Skeletal muscle satellite cell (primary cell): ENCODE measurements around the gene PSMA7.

ENCODE experiments used
- H3K27me3 ChIP-seq: 2 replicates; pipeline ENCODE4 v1.7.0; 2013; ENCODE audit warnings: low read length; ENCODE audit not compliant: control insufficient read depth, insufficient read depth
- H3K36me3 ChIP-seq: 2 replicates; pipeline ENCODE4 v1.7.0; 2013; ENCODE audit warnings: mild to moderate bottlenecking, control low read depth, low read length; ENCODE audit not compliant: insufficient read depth
- H3K4me1 ChIP-seq: 2 replicates; pipeline ENCODE4 v1.7.0; 2013; ENCODE audit warnings: low read length; ENCODE audit not compliant: control insufficient read depth, insufficient read depth
- H3K4me2 ChIP-seq: 2 replicates; pipeline ENCODE4 v1.7.0; 2013; ENCODE audit warnings: mild to moderate bottlenecking, low read length
- H3K4me3 ChIP-seq: 2 replicates; pipeline ENCODE4 v1.7.0; 2013; ENCODE audit warnings: low read length
- H3K9ac ChIP-seq: 2 replicates; pipeline ENCODE4 v1.7.0; 2013; ENCODE audit warnings: mild to moderate bottlenecking, low read depth, low read length, moderate library complexity
- H3K9me3 ChIP-seq: replicated peaks from 2 replicates; pipeline ENCODE4 v1.7.0; 2013; ENCODE audit warnings: mild to moderate bottlenecking, control low read depth, low read length

Gene PSMA7

DNA sequence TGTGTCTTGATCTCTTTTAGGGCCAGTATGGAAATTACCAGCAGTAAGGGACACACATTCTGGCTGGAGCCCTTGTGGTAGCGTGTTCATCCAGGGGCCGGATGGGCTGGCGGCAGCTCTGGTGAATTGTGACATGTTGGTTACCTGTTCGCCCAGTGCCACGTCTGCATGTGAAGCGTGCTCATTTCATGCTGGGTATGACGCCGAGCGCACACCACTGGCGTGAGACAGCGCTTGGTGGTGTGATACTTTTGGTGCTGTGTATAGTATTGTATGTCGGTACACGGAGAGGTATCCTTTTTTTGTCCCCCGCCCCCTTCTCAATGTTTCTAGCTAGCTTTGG lies 35.9 kb upstream of the PSMA7 start:
- H3K4me2 ChIP-seq, result no peak overlapping the region
- H3K4me1 ChIP-seq, result peaks cover 10% of the 10 kb centered on the region
- no peak overlapping the region for H3K9ac ChIP-seq
- peaks cover 28% of the 10 kb centered on the region for H3K36me3 ChIP-seq
- no peaks in the 10 kb centered on the region for H3K9me3 ChIP-seq
- no peak overlapping the region for H3K4me3 ChIP-seq
- H3K27me3 ChIP-seq, result no peaks in the 10 kb centered on the region

DNA sequence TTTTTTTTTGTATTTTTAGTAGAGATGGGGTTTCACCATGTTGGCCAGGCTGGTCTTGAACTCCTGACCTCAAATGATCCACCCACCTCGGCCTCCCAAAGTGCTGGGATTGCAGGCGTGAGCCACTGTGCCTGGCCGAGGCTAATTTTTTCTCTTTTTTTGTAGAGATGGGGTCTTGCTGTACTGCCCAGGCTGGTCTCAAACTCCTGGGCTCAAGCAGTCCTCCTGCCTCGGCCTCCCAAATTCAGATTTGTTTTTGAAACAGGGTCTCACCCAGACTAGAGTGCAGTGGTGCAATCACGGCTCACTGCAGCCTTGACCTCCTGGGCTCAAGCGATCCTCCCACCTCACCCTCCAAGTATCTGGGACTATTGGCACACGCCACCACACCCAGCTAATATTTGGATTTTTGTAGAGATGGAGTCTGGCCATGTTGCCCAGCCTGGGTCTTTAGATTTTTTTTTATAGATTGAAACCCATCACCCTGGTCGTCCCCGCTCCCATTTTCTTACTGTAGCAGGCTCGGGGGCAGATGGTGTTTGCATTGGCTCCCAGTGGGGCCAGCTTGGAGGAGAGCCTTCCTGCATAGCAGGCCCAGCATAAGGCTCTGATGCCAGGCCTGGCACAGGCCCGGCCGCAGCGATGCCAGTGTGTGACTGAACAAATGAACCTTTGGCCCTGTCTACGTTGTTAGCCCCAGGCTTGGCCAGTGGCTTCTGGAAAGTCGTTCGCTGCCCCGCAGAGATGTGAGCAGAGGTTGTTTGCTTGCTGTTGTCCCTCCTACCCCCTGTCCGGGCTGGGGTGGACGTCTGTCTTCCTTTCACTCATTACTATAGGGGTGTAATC lies 35.3 kb upstream of the PSMA7 start:
- peaks cover 31% of the 10 kb centered on the region for H3K36me3 ChIP-seq
- peaks cover 7% of the 10 kb centered on the region for H3K4me1 ChIP-seq
- no peak overlapping the region for H3K4me3 ChIP-seq
- no peaks in the 10 kb centered on the region for H3K9me3 ChIP-seq
- H3K9ac ChIP-seq, result no peak overlapping the region
- H3K4me2 ChIP-seq, result no peak overlapping the region
- H3K27me3 ChIP-seq, result no peaks in the 10 kb centered on the region

DNA sequence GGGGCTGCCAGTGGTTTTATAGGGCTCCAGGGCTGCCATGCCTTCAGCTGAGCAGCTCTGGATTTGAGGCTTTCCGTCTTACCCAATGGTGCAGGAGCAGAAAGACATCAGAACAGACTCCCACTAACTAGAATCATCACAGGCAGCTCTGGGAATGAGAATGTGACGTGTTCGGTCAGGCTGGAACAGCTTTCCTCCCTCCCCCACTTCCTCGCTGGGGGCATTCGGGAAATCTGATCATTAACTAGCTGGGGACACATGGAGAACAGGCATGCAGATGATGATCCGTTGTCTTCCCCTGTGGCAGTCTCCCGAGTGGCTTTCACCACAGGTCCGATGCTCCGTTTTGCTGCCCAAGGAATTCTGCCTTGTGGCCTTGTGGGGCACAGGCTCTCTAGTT lies 34.1 kb upstream of the PSMA7 start:
- Histone ChIP-seq H3K9ac (no peak overlapping the region), H3K4me1 (peaks cover 7% of the 10 kb centered on the region), H3K4me2 (no peak overlapping the region), H3K27me3 (no peaks in the 10 kb centered on the region), H3K36me3 (peaks cover 31% of the 10 kb centered on the region), H3K4me3 (no peak overlapping the region), H3K9me3 (no peaks in the 10 kb centered on the region)

DNA sequence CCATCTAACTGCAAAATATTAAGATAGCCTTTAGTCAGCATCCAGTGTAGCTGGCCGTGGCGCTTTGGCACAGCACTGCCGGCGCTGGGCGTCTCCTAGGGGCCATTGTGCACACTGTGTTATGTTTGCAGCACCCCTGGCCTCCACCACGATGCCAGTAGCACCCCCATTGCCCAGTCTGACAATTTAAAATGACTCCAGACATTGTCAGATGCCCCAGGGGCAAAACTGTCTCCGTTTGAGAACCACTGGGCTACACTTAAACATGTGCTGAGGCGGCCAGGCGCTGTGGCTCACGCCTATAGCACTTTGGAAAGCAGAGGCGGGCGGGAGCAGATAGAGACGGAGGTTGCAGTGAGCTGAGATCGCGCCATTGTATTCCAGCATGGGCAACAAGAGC lies 33.7 kb upstream of the PSMA7 start:
- no peak overlapping the region for H3K4me2 ChIP-seq
- no peaks in the 10 kb centered on the region for H3K9me3 ChIP-seq
- peaks cover 31% of the 10 kb centered on the region for H3K36me3 ChIP-seq
- peaks cover 3% of the 10 kb centered on the region for H3K4me1 ChIP-seq
- no peaks in the 10 kb centered on the region for H3K27me3 ChIP-seq
- H3K9ac ChIP-seq, result no peak overlapping the region
- no peak overlapping the region for H3K4me3 ChIP-seq

DNA sequence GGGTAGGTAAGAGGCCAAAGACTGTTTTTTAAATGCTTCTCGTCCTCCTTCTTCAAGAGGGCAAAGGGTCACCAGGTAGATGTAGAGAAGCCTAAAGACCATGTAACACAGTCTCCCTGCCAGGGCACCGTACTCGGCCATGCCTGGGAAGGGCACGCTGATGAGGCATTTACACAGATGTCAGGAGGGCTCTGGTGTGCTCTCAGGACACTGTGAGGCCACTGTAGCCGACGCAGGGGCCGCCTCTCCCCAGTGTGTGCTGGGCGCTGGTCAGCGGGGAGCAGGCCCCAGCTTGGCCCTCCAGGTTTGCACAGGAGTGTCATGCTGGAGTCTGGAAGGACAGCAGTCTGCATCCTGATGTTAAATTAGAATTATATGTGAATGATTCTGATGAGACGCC lies 32.5 kb upstream of the PSMA7 start:
- H3K9ac ChIP-seq, result no peak overlapping the region
- no peak overlapping the region for H3K4me3 ChIP-seq
- H3K27me3 ChIP-seq, result no peaks in the 10 kb centered on the region
- H3K9me3 ChIP-seq, result no peaks in the 10 kb centered on the region
- H3K36me3 ChIP-seq, result peaks cover 31% of the 10 kb centered on the region
- no peak overlapping the region for H3K4me2 ChIP-seq
- no peaks in the 10 kb centered on the region for H3K4me1 ChIP-seq

DNA sequence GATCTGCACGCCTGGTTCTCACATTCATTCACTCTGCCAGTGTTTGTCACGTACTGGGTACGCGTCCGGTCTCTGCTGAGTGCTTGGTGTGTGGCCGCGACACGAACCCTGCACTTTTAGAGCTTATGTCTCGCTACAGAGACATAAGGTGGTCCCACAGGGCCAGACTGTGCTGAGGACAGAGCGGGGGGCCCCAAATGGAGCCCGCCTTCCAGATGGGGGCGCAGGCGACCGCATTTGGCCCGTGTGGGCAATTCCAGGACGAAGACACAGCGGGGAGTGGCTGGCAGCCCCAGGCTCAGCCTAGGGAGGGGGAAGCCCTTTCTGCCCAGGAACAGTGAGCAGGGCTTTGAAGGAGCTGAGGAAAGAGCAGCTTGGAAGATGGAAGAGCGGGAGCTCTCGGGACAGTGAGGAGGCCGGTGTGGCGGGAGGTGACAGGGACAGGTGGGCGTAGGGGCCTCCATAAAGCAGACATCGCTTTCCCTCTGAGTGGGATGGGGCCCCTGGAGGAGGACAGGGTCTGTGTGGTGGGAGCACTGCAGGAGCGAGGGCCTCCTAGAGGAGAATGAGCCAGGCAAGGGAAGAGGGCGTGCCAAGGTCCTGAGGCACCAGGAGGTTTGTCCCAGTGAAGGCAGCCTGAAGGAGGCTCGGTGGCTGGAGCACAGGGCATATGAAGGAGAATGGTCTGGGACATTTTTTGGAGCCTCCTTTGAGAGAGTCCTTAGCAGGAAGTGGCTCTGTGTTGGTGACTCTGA lies 31.9 kb upstream of the PSMA7 start:
- no peaks in the 10 kb centered on the region for H3K9me3 ChIP-seq
- H3K36me3 ChIP-seq, result peaks cover 29% of the 10 kb centered on the region
- no peak overlapping the region for H3K4me3 ChIP-seq
- no peaks in the 10 kb centered on the region for H3K27me3 ChIP-seq
- H3K4me2 ChIP-seq, result no peak overlapping the region
- H3K4me1 ChIP-seq, result no peaks in the 10 kb centered on the region
- H3K9ac ChIP-seq, result no peak overlapping the region

DNA sequence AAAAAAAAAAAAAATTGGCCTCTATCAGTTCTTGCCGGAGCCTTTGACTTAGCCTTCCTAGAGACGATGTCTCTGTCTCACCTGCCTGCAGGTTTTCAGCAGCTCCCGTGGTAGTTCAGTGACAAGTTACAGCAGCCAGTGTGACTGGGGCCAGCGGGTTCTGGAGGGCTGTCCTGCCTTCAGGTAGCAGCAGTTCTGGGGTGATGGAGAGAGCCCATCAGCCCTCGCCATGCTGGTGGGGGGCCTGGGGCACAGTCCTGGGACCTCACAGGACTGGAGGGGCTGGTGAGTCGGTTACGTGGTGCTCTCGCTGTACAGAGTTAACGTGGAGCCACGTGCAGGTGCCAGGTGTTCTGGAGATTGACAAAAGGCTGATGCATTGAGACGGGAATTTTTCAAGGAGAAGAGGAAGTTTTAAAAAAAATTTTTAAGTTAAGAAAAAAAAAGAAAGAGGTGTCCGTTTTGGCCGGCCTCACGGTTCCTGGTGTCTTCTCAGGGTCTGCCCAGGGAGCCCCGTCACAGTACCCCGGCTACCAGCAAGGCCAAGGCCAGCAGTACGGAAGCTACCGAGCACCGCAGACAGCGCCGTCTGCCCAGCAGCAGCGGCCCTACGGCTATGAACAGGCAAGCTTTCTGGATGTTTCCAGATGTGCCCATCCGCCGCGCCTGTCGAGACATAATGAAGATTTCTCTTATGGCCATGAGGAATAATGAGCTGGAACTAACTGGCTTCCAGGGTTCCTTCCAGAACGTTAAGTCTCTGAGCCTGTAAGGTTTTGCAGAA lies 31.0 kb upstream of the PSMA7 start:
- Histone ChIP-seq H3K36me3 (peaks cover 34% of the 10 kb centered on the region), H3K4me2 (no peak overlapping the region), H3K9me3 (no peaks in the 10 kb centered on the region), H3K9ac (no peak overlapping the region), H3K4me3 (no peak overlapping the region), H3K4me1 (no peaks in the 10 kb centered on the region), H3K27me3 (no peaks in the 10 kb centered on the region)

DNA sequence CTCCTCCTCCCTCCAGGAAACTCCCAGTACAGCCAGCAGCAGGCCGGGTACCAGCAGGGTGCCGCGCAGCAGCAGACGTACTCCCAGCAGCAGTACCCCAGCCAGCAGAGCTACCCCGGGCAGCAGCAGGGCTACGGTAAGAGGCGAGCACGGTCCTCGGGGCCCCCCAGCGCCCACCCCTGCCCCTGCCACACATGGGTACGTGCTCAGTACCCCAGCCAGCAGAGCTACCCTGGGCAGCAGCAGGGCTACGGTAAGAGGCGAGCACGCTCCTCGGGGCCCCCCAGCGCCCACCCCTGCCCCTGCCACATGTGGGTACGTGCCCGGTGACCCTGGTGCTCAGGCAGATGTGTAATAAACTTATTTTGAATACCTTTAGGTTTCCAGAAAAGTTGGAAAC lies 29.5 kb upstream of the PSMA7 start:
- no peak overlapping the region for H3K9ac ChIP-seq
- H3K4me1 ChIP-seq, result no peaks in the 10 kb centered on the region
- no peak overlapping the region for H3K4me2 ChIP-seq
- peaks cover 38% of the 10 kb centered on the region for H3K36me3 ChIP-seq
- H3K4me3 ChIP-seq, result no peak overlapping the region
- no peaks in the 10 kb centered on the region for H3K9me3 ChIP-seq
- no peaks in the 10 kb centered on the region for H3K27me3 ChIP-seq

DNA sequence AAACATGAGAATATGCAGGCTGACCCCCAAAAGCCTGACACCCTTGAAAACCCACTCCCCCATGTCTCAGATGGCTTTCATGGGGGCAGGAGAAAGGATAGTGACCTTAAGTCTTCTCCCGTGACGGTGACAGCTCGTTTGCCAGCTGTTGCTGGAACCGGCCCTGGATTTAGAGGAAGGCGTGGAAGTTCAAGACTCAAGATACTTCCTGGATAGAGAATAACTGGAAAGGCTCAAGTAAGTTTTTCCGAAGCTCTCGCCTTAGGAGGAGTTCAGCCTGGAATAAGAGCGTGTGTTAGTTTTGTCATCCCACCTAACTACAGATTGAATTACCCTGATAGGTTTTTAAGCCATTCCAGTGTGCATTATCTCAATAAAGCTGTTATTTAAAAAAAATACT lies 28.1 kb upstream of the PSMA7 start:
- Histone ChIP-seq H3K9me3 (no peaks in the 10 kb centered on the region), H3K4me2 (no peak overlapping the region), H3K9ac (no peak overlapping the region), H3K27me3 (no peaks in the 10 kb centered on the region), H3K4me1 (no peaks in the 10 kb centered on the region), H3K4me3 (no peak overlapping the region), H3K36me3 (peaks cover 41% of the 10 kb centered on the region)

DNA sequence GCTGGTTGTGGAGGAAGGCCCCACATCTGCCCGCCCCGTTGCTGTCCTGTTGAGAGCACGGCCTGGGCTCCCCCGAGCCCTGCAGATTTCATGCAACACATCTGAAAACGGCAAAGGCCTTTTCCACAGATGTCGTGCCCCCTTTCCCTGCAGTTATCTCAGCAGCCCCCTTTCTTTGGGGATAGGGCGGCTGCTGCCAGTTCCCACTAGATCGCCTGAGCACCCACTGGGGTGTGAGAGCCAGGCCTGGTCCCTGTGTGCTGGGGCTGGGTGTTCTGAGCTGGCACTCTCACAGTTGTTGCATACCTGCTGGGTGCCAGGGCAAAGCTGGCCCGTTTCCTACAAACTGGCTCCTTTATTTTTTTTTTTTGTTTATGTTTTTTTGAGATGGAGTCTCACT lies 27.3 kb upstream of the PSMA7 start:
- Histone ChIP-seq H3K36me3 (peaks cover 44% of the 10 kb centered on the region), H3K4me1 (no peaks in the 10 kb centered on the region), H3K4me2 (no peak overlapping the region), H3K27me3 (no peaks in the 10 kb centered on the region), H3K4me3 (no peak overlapping the region), H3K9me3 (no peaks in the 10 kb centered on the region), H3K9ac (no peak overlapping the region)

DNA sequence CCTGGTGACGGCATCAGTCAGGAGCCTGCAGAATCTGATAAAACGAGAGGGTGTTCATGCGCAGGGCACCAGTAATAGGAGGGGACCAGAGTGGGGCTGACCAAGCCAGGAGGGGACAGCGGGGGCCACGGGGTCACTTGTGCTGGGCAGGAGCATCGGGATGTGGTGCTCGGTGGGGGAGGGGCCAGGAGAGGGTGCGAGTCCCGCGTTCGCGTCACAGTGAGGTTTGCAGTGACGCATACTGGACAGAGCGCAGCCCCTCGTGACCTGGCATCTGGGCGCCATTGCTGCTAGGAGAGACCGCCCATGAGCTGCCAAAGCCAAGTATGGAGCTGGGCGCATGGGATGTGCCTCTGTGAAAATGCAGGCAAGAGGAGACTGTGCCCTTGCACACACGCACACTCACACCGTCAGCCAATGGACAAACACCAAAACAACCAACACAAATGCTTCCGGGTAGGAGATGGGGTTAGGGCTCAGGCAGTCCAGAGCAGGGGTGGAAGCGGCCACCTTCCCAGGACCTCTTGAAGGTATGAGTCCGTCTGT lies 25.8 kb upstream of the PSMA7 start:
- no peak overlapping the region for H3K9ac ChIP-seq
- H3K4me2 ChIP-seq, result no peak overlapping the region
- no peak overlapping the region for H3K4me3 ChIP-seq
- no peaks in the 10 kb centered on the region for H3K9me3 ChIP-seq
- H3K27me3 ChIP-seq, result no peaks in the 10 kb centered on the region
- H3K4me1 ChIP-seq, result no peaks in the 10 kb centered on the region
- peaks cover 45% of the 10 kb centered on the region for H3K36me3 ChIP-seq
